EL (cell line): ENCODE results near the gene SETDB2.

Experiments
- DNase-seq: peaks from one replicate; pipeline ENCODE4 v3.0.0-alpha.2; 2016

Gene SETDB2

DNA sequence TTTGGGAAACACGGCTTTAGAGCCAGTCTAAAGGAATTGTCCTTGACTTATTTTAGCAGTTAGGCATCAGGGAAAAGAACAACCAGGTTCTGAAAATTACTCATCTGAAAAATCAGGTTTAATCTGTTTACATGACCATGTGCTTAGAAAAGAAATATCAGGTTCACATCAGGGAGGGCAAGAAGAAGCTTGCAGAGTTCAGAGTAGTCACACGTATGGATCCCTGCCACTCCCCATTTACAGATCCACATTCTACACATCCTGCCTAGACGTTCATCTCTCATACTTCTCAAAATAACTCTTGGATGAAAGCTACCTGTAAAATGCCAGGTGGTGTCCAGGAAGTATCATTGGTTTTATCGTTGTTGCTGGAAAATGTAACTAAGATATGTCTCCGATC lies 37.7 kb downstream of the SETDB2 start:
- no peak for DNase-seq

DNA sequence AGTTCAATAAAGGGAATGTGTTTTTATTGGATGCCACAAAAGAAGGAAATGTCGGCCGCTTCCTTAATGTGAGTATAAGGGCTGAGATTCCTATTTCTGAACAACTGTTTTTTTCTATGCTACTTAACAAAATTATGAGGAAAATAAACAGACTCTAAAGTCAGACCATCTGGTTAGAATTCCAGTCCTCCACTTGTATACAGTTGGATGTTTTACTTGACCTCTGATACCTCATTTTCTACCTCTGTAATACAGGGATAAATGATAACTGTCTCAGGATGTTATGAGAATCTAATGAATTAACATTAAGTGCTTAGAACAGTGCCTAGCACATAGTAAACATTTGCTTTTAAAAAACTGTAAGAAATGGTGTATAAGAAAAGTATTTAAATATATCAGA lies 44.5 kb downstream of the SETDB2 start:
- DNase-seq = no peak

- DNase-seq = no peak
Observed at GRCh38 chr13:49494645-49495044, 50.6 kb downstream of the SETDB2 start.

DNA sequence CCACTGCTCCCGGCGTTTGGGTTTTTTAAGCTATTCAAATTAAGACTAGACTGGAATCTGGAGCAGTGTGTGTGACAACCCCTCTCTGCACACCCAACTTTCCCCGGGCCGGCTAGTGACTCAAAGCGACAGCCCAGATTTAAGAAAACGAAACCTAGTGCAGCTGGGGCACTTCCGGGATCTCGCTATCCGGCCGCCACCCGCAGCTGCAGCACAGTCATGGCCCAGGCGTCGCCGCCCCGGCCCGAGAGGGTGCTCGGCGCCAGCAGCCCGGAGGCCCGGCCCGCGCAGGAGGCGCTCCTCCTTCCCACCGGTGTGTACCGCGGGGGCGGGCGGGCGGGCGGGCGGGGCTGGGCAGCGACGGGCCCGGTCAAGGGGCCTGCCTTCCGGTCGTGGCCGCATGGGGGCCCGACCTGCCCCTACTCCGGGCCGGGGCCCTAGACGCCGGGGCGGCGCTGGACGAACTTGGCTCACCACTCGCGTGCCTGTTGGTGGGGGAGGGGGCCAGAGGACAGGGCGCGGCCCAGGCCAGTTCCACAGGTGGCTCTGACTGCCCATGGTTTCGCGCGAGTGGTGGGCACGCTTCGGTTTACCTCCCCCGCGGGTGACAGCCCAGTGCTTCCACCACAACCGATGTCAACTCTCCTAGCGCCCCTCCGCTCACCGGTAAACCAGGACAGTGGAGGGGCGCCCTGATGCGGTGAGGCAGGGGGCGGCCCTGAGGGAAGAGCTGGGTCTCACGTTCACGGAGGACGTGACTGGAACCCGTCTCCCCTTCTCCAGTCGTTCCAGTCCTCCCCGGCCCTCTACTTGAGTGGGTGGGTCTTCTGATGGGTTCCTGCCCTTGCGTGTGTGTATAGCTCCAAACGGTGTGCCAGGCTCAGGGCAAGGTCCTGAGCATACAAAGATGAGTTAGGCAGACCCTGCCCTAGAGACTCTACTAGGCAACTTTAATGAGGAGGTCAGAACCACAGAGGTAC lies 52.0 kb downstream of the SETDB2 start, which contains the start of gene PHF11:
TSS of gene PHF11 (plus strand) at position 171 of the 980 bp plus-strand sequence. CDS start at position 220, 49 bp downstream.
- DNase-seq = peak; percentile 86

GRCh38 chr13:49496837-49497236 lies 52.8 kb downstream of the SETDB2 start:
- DNase-seq = peak; percentile 1

GRCh38 chr13:49497272-49497671 lies 53.2 kb downstream of the SETDB2 start:
- no peak for DNase-seq

GRCh38 chr13:49498206-49498605 lies 54.1 kb downstream of the SETDB2 start:
- no peak for DNase-seq

DNA sequence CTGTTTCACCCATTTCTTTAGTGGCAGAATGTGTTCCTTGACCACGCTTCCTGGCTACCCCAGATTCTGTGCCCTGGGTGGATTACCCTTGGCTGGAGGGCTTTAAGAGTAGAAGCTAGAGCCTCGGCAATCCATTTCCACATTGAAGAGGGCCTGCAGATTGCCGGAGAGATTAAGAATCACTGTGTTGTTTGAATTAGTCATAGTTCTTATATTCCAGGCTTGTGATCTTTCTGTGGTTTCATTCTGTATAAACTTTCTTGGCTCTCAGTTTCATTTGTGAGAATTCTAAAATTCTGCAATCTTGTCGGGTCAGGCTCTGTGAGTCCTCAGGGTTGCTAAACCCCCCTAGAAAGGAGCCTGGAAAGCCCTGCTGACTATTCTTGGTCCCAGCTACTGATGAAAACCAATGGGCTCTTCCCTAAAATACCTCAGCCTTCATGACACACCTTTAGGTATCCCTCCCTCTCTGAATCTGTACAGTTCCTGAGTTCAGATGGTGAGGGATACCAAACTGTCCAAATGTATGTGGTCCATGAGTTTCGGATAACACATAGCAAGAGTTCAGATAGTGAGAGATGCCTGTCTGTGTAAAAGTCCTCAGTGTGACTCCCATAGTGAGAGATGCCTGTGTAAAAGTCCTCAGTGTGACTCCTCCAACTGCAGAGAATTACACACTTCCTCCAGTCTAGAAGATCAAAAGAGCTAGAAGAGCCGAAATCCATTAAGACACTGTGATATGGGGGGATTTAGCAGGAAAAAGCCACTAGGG lies 56.0 kb downstream of the SETDB2 start:
- peak; percentile 79 for DNase-seq

GRCh38 chr13:49502954-49503353 lies 58.9 kb downstream of the SETDB2 start:
- peak; percentile 43 for DNase-seq

- DNase-seq = peak; percentile 18
Observed at GRCh38 chr13:49503951-49504350, 59.9 kb downstream of the SETDB2 start.

DNA sequence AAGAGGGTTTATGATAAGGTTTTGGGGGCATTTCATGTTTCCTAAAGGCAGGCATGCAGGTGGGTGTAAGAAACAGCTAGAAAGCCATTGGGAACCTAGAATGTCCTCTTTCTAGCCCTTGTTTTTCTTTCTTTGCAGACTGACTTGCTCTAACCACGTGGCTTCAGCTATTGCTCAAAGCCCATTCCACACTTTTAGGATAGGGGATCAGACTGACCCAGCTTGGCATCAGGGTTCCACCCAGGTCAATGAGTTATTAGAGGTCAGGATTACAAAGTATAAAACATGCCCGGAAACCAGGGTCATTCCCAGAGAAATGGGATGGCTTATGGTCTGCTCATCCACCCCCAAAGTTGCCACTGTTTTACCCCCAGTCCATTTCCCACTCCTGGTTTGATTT lies 68.5 kb downstream of the SETDB2 start:
- DNase-seq = no peak

GRCh38 chr13:49516467-49516866 lies 72.4 kb downstream of the SETDB2 start:
- no peak for DNase-seq

DNA sequence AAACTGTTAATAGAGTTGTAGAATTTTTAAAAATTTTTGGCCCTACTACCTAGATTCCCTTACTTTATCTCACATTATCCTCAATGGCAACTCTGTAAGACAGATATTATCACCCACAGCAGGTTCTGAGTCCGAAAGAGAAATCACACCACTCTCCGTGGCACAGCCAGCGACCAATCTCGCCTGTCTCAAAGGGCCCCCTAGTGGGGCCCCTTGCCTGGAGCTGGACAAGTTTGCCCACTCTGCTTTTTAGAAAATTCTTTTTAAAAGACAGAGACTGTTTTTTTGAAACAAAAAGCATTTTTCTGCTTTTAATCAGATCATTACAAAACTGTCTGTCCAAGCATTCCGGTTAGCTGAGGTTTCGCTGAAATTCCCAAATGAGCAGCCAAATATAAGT lies 73.4 kb downstream of the SETDB2 start:
- no peak for DNase-seq

DNA sequence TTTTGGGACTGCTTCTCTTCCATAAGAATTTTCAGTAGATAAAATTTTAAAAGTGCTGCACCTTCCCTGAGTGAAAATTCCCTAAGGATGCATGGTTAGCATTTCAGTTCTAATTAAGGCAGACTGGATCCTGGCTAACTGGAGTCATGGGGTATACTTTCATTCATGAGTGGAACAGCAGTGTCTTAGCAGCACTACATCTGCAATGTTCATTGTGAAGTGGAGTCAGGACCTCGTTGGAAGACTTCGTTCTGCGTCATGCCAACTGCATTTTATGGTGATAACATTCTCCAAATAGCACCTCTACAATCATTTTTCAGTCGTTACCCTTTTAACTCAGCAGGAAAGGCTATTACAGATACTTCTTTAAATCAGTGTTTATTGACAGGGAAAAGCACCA lies 77.2 kb downstream of the SETDB2 start:
- DNase-seq = no peak

- no peak for DNase-seq
Observed at GRCh38 chr13:49524740-49525501, 80.8 kb downstream of the SETDB2 start.

- DNase-seq = no peak
Observed at GRCh38 chr13:49527123-49527522, 83.0 kb downstream of the SETDB2 start.

DNA sequence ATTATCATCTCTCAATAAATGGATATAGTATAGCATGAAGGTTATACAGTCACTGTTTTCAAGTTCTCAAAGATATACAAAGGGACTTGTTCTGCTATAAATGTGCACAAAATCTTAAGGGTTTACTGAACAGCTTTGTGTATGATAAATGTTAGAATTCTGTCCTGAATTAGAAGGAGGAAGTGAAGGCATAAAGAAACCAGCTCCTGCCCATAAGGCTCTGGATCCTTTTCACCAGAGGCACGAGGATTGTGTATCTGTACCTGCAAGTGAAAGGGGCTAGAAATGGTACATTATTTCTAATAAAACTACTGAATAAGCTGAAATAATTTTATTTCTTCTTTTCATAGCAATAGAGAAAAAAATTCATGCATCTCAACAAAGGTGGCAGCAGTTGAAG lies 84.1 kb downstream of the SETDB2 start:
- DNase-seq = no peak

DNA sequence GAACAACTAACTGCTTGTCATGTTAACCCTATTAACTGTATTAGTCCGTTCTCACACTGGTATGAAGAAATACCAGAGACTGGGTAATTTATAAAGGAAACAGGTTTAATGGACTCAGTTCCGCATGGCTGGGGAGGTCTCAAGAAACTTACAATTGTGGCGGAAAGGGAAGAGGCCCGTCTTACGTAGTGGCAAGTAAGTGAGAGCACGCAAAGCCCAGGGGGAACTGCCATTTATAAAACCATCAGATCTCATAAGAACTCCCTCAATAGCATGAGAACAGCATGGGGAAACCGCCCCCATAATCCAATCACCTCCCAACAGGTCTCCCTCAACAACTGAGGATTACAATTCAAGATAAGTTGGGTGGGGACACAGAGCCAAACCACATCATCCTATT lies 86.4 kb downstream of the SETDB2 start:
- DNase-seq = no peak

- no peak for DNase-seq
Observed at GRCh38 chr13:49532593-49532992, 88.5 kb downstream of the SETDB2 start.

DNA sequence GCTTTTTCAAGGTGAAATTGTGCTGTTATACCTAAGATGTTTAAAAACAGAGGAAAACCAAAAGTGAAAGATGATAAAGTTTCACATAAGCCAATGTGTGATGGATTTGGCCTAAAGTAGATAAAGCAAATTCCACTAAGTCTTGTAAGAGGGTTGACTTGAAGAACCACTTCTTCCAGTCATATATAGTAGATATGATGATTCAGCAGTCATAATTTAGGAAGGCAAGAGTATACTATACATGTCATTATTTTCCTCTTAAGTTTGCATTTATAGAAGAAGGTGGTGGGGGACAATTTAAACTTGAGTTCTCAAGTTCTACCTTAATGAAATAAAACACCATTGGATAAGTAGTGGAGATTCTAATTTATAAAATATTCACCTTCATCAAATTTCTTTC lies 88.9 kb downstream of the SETDB2 start:
- DNase-seq = no peak

- DNase-seq = no peak
Observed at GRCh38 chr13:49533591-49534269, 89.7 kb downstream of the SETDB2 start.

- no peak for DNase-seq
Observed at GRCh38 chr13:49536144-49536873, 92.2 kb downstream of the SETDB2 start.
